ENCODE results near the gene IL34. TPM values are rescaled to one million over a fixed set of nuclear protein-coding genes. Genes with fewer than 3 reads are reported as not detected.

Gene IL34
- total and polyA plus RNA-seq, 2 of the 13 experiments (the other 11 are each of a cell fraction or from before 2014, with no cell fraction given), result 1.2 to 1.3 TPM

DNA sequence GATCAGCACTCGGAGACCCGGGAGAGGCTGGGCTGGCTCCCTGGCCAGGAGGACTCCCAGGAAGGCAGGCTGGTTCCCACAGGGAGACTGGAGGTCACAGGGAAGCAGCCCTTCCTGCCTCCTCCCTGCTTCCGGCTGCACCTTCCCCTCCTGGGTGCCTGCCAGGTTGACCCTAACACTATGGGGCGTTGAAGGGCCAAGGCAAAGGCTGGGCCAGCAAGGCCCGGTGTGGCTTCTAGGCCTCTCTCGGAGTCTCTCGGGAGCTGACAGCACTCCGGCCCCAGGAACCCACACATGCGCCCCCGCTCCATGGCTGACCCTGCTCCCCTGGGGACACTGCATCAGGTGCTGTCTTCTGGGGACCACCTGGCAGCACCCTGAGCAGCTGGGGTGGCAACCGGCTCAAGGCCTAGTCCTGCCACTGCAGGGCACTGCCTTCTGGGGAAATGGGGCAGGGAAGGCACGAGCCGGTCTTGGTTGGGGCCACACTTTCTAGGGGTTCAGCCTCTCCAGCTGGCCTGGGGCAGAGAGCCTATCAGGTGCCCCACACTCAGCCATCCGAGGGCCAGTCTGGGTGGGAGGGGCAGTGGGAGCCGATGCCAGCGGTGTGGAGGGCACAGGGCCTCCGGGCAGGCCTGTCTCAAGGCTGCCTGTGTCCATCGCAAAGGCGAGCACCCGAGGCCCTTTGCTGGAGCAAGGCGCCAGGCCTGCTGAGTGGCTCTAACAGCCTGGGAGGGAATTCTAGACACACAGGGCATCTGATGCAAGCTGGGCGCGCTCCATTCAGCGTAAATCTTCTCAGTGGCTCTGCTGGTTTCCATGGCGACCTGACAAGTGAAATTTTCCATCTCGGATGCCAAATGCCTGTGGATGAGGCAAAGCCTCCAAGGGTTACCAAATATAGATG, 45.1 kb downstream of the IL34 start (continued):
- TF ChIP-seq, protein P1, sequence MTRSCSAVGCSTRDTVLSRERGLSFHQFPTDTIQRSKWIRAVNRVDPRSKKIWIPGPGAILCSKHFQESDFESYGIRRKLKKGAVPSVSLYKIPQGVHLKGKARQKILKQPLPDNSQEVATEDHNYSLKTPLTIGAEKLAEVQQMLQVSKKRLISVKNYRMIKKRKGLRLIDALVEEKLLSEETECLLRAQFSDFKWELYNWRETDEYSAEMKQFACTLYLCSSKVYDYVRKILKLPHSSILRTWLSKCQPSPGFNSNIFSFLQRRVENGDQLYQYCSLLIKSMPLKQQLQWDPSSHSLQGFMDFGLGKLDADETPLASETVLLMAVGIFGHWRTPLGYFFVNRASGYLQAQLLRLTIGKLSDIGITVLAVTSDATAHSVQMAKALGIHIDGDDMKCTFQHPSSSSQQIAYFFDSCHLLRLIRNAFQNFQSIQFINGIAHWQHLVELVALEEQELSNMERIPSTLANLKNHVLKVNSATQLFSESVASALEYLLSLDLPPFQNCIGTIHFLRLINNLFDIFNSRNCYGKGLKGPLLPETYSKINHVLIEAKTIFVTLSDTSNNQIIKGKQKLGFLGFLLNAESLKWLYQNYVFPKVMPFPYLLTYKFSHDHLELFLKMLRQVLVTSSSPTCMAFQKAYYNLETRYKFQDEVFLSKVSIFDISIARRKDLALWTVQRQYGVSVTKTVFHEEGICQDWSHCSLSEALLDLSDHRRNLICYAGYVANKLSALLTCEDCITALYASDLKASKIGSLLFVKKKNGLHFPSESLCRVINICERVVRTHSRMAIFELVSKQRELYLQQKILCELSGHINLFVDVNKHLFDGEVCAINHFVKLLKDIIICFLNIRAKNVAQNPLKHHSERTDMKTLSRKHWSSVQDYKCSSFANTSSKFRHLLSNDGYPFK (CRISPR knock-in tag; IDR thresholded peaks at IDR 0.05; ENCODE audit: borderline replicate concordance), result peak; percentile 52; the same call in 1 of the 2 replicates
- TF ChIP-seq, protein P2, sequence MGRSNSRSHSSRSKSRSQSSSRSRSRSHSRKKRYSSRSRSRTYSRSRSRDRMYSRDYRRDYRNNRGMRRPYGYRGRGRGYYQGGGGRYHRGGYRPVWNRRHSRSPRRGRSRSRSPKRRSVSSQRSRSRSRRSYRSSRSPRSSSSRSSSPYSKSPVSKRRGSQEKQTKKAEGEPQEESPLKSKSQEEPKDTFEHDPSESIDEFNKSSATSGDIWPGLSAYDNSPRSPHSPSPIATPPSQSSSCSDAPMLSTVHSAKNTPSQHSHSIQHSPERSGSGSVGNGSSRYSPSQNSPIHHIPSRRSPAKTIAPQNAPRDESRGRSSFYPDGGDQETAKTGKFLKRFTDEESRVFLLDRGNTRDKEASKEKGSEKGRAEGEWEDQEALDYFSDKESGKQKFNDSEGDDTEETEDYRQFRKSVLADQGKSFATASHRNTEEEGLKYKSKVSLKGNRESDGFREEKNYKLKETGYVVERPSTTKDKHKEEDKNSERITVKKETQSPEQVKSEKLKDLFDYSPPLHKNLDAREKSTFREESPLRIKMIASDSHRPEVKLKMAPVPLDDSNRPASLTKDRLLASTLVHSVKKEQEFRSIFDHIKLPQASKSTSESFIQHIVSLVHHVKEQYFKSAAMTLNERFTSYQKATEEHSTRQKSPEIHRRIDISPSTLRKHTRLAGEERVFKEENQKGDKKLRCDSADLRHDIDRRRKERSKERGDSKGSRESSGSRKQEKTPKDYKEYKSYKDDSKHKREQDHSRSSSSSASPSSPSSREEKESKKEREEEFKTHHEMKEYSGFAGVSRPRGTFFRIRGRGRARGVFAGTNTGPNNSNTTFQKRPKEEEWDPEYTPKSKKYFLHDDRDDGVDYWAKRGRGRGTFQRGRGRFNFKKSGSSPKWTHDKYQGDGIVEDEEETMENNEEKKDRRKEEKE (IDR thresholded peaks at IDR 0.05), result no peak
- TF ChIP-seq TBP (CRISPR knock-in tag; IDR thresholded peaks at IDR 0.05), result no peak
- TF ChIP-seq KMT2A (CRISPR knock-in tag; IDR thresholded peaks at IDR 0.05), result no peak
- TF ChIP-seq RELA (CRISPR knock-in tag; IDR thresholded peaks at IDR 0.05), result no peak
- TF ChIP-seq, protein P3, sequence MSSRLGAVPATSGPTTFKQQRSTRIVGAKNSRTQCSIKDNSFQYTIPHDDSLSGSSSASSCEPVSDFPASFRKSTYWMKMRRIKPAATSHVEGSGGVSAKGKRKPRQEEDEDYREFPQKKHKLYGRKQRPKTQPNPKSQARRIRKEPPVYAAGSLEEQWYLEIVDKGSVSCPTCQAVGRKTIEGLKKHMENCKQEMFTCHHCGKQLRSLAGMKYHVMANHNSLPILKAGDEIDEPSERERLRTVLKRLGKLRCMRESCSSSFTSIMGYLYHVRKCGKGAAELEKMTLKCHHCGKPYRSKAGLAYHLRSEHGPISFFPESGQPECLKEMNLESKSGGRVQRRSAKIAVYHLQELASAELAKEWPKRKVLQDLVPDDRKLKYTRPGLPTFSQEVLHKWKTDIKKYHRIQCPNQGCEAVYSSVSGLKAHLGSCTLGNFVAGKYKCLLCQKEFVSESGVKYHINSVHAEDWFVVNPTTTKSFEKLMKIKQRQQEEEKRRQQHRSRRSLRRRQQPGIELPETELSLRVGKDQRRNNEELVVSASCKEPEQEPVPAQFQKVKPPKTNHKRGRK (CRISPR knock-in tag; IDR thresholded peaks at IDR 0.05), result no peak
- TF ChIP-seq, protein P4, sequence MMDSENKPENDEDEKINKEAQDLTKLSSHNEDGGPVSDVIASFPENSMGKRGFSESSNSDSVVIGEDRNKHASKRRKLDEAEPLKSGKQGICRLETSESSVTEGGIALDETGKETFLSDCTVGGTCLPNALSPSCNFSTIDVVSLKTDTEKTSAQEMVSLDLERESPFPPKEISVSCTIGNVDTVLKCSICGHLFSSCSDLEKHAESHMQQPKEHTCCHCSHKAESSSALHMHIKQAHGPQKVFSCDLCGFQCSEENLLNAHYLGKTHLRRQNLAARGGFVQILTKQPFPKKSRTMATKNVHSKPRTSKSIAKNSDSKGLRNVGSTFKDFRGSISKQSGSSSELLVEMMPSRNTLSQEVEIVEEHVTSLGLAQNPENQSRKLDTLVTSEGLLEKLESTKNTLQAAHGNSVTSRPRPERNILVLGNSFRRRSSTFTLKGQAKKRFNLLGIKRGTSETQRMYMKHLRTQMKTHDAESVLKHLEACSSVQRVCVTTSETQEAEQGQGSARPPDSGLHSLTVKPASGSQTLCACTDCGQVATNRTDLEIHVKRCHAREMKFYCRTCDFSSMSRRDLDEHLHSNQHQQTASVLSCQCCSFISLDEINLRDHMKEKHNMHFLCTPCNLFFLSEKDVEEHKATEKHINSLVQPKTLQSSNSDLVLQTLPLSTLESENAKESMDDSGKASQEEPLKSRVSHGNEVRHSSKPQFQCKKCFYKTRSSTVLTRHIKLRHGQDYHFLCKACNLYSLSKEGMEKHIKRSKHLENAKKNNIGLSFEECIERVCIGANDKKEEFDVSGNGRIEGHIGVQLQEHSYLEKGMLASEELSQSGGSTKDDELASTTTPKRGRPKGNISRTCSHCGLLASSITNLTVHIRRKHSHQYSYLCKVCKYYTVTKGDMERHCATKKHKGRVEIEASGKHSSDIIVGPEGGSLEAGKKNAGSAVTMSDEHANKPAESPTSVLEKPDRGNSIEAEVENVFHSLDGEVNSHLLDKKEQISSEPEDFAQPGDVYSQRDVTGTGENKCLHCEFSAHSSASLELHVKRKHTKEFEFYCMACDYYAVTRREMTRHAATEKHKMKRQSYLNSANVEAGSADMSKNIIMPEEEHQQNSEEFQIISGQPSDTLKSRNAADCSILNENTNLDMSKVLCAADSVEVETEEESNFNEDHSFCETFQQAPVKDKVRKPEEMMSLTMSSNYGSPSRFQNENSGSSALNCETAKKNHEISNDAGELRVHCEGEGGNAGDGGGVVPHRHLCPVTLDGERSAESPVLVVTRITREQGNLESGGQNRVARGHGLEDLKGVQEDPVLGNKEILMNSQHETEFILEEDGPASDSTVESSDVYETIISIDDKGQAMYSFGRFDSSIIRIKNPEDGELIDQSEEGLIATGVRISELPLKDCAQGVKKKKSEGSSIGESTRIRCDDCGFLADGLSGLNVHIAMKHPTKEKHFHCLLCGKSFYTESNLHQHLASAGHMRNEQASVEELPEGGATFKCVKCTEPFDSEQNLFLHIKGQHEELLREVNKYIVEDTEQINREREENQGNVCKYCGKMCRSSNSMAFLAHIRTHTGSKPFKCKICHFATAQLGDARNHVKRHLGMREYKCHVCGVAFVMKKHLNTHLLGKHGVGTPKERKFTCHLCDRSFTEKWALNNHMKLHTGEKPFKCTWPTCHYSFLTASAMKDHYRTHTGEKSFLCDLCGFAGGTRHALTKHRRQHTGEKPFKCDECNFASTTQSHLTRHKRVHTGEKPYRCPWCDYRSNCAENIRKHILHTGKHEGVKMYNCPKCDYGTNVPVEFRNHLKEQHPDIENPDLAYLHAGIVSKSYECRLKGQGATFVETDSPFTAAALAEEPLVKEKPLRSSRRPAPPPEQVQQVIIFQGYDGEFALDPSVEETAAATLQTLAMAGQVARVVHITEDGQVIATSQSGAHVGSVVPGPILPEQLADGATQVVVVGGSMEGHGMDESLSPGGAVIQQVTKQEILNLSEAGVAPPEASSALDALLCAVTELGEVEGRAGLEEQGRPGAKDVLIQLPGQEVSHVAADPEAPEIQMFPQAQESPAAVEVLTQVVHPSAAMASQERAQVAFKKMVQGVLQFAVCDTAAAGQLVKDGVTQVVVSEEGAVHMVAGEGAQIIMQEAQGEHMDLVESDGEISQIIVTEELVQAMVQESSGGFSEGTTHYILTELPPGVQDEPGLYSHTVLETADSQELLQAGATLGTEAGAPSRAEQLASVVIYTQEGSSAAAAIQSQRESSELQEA (CRISPR knock-in tag; IDR thresholded peaks at IDR 0.05; ENCODE audit: not compliant biosample characterization), result peak; percentile 45
- TF ChIP-seq, protein P5, sequence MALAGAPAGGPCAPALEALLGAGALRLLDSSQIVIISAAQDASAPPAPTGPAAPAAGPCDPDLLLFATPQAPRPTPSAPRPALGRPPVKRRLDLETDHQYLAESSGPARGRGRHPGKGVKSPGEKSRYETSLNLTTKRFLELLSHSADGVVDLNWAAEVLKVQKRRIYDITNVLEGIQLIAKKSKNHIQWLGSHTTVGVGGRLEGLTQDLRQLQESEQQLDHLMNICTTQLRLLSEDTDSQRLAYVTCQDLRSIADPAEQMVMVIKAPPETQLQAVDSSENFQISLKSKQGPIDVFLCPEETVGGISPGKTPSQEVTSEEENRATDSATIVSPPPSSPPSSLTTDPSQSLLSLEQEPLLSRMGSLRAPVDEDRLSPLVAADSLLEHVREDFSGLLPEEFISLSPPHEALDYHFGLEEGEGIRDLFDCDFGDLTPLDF (CRISPR knock-in tag; IDR thresholded peaks at IDR 0.05), result no peak
- no peak for TF ChIP-seq ZNF670 (CRISPR knock-in tag; IDR thresholded peaks at IDR 0.05; ENCODE audit: borderline replicate concordance)
- no peak for TF ChIP-seq ZNF235 (CRISPR knock-in tag; IDR thresholded peaks at IDR 0.05; ENCODE audit: borderline replicate concordance)
